Stomach (tissue), 9 donors: ENCODE results near the gene SPTLC2. TPM values are rescaled to one million over a fixed set of nuclear protein-coding genes. Genes with fewer than 3 reads are reported as not detected.
A peak's percentile ranks its signal among the peaks of the same experiment; 100 is the strongest.

Experiments
- DNase-seq, 2 donors: peaks; one replicate each; pipeline versions ENCODE4 v3.0.0 to v3.0.0-alpha.2; 2013 to 2019
- H3K27ac ChIP-seq, 5 donors: fragments of 200-600 bp in 4 of 5; sonication (generic) in 4 of 5; one replicate each; pipeline ENCODE4 v1.5.1; 2013 to 2019; ENCODE audit warnings: mild to moderate bottlenecking in 1 of 5, moderate library complexity in 1 of 5
- H3K27me3 ChIP-seq, 3 donors: fragments of 200-600 bp; sonication (generic); one replicate each; pipeline ENCODE4 v1.5.1; 2017 to 2019; ENCODE audit warnings: mixed run types in 1 of 3
- H3K36me3 ChIP-seq, 4 donors: fragments of 200-600 bp; sonication (generic); 1 replicate in 3 of 4; 2 replicates in 1 of 4; pipeline ENCODE4 v1.5.1; 2016 to 2019
- H3K4me1 ChIP-seq, 4 donors: fragments of 200-600 bp; sonication (generic); one replicate each; pipeline ENCODE4 v1.5.1; 2016 to 2019
- H3K4me3 ChIP-seq, 4 donors: fragments of 200-600 bp; sonication (generic) in 3 of 4; one replicate each; pipeline ENCODE4 v1.5.1; 2016 to 2019; ENCODE audit warnings: mild to moderate bottlenecking in 1 of 4
- H3K9me3 ChIP-seq, 4 donors: fragments of 200-600 bp; sonication (generic); one replicate each; pipeline ENCODE4 v1.5.1; 2016 to 2019
- EP300 ChIP-seq: sonication (generic); formaldehyde crosslinking; IDR thresholded peaks from one replicate; pipeline ENCODE4 v1.6.1; 2017; ENCODE audit warnings: antibody characterized with exemption
- POLR2A ChIP-seq, 4 donors: fragments of 450-650 bp; IDR thresholded peaks; one replicate each; pipeline ENCODE4 v1.6.1; 2016; ENCODE audit warnings: antibody characterized with exemption in 4 of 4, control low read depth in 2 of 4, mild to moderate bottlenecking in 1 of 4, moderate library complexity in 1 of 4
- POLR2AphosphoS5 ChIP-seq, 3 donors: sonication (generic); formaldehyde crosslinking; IDR thresholded peaks; one replicate each; pipeline ENCODE4 v1.6.1; 2016; ENCODE audit warnings: antibody characterized with exemption in 3 of 3
- WGBS, 5 donors: extraction: QIAGEN DNeasy Blood & Tissue Kit in 3 of 5; methylation state at CpG; one replicate each; pipeline versions ENCODE4 v1.1.5 to v1.1.7; 2013 to 2018; 5-methylcytosine and 5-hydroxymethylcytosine counted together
- intact Hi-C: fragments of 100-400 bp; cut with DNase I; formaldehyde crosslinking; loops from one replicate; pipeline ENCODE4 v1.15.1; 2023; ENCODE audit warnings: low total_unique reads
- polyA plus RNA-seq, 3 donors: library from polyadenylated mRNA; stranded (reverse); fragments of 200-250 nt; gene quantifications; one replicate each; pipeline ENCODE4 v1.2.3, GENCODE V29; 2013
- total RNA-seq, 5 donors: library from RNA; depleted of rRNA; stranded (reverse); fragments of >200 nt; gene quantifications; one replicate each; pipeline versions ENCODE4 v1.1.0 to v1.2.3, GENCODE V29; 2014 to 2016
- TF ChIP-seq, protein P1 (sequence below), 7 experiments: fragments of 450-650 bp in 4 of 7; fragments of 200-600 bp in 3 of 7; sonication (generic) in 3 of 7; IDR thresholded peaks; one replicate each; pipeline ENCODE4 v1.5.1; 2016 to 2019; ENCODE audit warnings: antibody characterized with exemption in 7 of 7, control low read depth in 2 of 7, mild to moderate bottlenecking in 1 of 7
- donor health status: healthy with polysubstance abuse.
- donor health status: Bipolar disorder and iron deficiency.
- donor health status: healthy.

SPTLC2 gene
- total and polyA plus RNA-seq, 8 donors: 3.4 to 97.5 (median 13.6) TPM

- no peaks in the 10 kb centered on the region for H3K27me3 ChIP-seq
- DNase-seq: peak in 1 of 2 donors; percentile 37
- peak overlapping the region; percentile 88 to 96 (median 92) for H3K27ac ChIP-seq
- peaks cover 24 to 53% (median 39%) of the 10 kb centered on the region in 4 donors for H3K4me1 ChIP-seq
- no peaks in the 10 kb centered on the region for H3K9me3 ChIP-seq
- WGBS, 5 donors: 1 to 3% (median 3%) methylated on average over 15 to 16 of the region's 16 CpGs
- no peaks in the 10 kb centered on the region for H3K36me3 ChIP-seq
- TF ChIP-seq EP300: no peak
- no peak for TF ChIP-seq POLR2A (IDR thresholded peaks at IDR 0.05)
- TF ChIP-seq, protein P1, sequence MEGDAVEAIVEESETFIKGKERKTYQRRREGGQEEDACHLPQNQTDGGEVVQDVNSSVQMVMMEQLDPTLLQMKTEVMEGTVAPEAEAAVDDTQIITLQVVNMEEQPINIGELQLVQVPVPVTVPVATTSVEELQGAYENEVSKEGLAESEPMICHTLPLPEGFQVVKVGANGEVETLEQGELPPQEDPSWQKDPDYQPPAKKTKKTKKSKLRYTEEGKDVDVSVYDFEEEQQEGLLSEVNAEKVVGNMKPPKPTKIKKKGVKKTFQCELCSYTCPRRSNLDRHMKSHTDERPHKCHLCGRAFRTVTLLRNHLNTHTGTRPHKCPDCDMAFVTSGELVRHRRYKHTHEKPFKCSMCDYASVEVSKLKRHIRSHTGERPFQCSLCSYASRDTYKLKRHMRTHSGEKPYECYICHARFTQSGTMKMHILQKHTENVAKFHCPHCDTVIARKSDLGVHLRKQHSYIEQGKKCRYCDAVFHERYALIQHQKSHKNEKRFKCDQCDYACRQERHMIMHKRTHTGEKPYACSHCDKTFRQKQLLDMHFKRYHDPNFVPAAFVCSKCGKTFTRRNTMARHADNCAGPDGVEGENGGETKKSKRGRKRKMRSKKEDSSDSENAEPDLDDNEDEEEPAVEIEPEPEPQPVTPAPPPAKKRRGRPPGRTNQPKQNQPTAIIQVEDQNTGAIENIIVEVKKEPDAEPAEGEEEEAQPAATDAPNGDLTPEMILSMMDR (IDR thresholded peaks at IDR 0.05): no peak
- no peak for TF ChIP-seq POLR2AphosphoS5 (IDR thresholded peaks at IDR 0.05)
- intact Hi-C loops: no loop called here
- H3K4me3 ChIP-seq: peak overlapping the region; percentile 86 to 95 (median 90)
Observed at GRCh38 chr14:77615361-77616132, 890 bp downstream of the SPTLC2 start.

- no peak for DNase-seq
- H3K4me3 ChIP-seq: no peak overlapping the region
- WGBS, 5 donors: 8 to 50% (median 23%) methylated on average over 1 of the region's 1 CpG
- no peaks in the 10 kb centered on the region for H3K9me3 ChIP-seq
- H3K27me3 ChIP-seq: no peaks in the 10 kb centered on the region
- H3K27ac ChIP-seq: peak overlapping the region in 2 of 5 donors; percentile 11 to 40
- no peak for TF ChIP-seq EP300
- TF ChIP-seq POLR2A (IDR thresholded peaks at IDR 0.05): no peak
- TF ChIP-seq, protein P1 (IDR thresholded peaks at IDR 0.05): no peak
- TF ChIP-seq POLR2AphosphoS5 (IDR thresholded peaks at IDR 0.05): no peak
- H3K4me1 ChIP-seq: peaks cover 24 to 73% (median 48%) of the 10 kb centered on the region in 4 donors
- no peaks in the 10 kb centered on the region for H3K36me3 ChIP-seq
- intact Hi-C loops: no loop called here
Observed at GRCh38 chr14:77613201-77613600, 3.2 kb downstream of the SPTLC2 start.

DNA sequence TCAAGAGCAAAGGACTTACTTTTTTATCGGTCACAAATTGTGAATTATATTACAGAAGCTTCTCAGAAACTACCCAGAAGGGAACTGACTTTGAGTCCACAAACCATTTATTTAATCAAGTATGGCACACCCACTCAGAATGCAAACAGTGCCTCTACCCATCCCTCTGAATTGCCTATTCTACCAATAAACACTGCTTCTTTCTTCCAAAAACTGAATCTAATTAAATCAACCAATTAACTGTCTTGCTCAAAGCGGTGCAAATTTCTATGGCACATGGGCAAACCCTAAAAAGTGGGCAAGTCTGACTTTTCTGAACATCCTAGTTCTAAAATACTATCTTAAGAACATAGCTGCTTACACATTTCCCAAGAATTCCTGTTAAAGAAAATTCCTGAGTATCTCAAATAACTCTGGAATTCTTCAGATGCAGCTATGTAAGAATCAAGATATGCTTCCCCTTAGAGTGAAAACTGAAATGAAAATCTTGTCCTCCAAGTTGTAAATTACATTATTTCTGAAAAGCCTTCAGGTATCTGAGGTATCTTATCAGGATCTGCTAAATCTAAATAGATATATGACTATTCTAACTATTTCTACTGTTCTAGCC is 4.3 kb downstream of the SPTLC2 start:
- H3K36me3 ChIP-seq: no peaks in the 10 kb centered on the region
- TF ChIP-seq EP300 (no peak), POLR2A (IDR thresholded peaks at IDR 0.05) (no peak), POLR2AphosphoS5 (IDR thresholded peaks at IDR 0.05) (no peak)
- TF ChIP-seq, protein P1 (IDR thresholded peaks at IDR 0.05): no peak
- no peak for DNase-seq
- 41 to 67% (median 52%) methylated on average over 2 of the region's 2 CpGs for WGBS, 5 donors
- intact Hi-C loops: no loop called here
- no peak overlapping the region for H3K4me3 ChIP-seq
- H3K9me3 ChIP-seq: no peaks in the 10 kb centered on the region
- peak overlapping the region in 3 of 5 donors; percentile 14 to 40 (median 20) for H3K27ac ChIP-seq
- H3K4me1 ChIP-seq: peaks cover 21 to 83% (median 49%) of the 10 kb centered on the region in 4 donors
- H3K27me3 ChIP-seq: no peaks in the 10 kb centered on the region

GRCh38 chr14:77610553-77610952 is 5.9 kb downstream of the SPTLC2 start:
- 74 to 95% (median 84%) methylated on average over 3 of the region's 3 CpGs for WGBS, 5 donors
- peaks cover 25 to 98% (median 50%) of the 10 kb centered on the region in 4 donors for H3K4me1 ChIP-seq
- H3K27ac ChIP-seq: no peak overlapping the region
- no peaks in the 10 kb centered on the region for H3K9me3 ChIP-seq
- no peaks in the 10 kb centered on the region for H3K27me3 ChIP-seq
- DNase-seq: no peak
- no peak overlapping the region for H3K4me3 ChIP-seq
- intact Hi-C loops: no loop called here
- H3K36me3 ChIP-seq: no peaks in the 10 kb centered on the region
- TF ChIP-seq, protein P1 (IDR thresholded peaks at IDR 0.05): no peak
- TF ChIP-seq EP300 (no peak), POLR2A (IDR thresholded peaks at IDR 0.05) (no peak), POLR2AphosphoS5 (IDR thresholded peaks at IDR 0.05) (no peak)
